PFSK-1 (cell line): Measurements from ENCODE around the gene CDC42BPB.

Source experiments
- TAF1 ChIP-seq: IDR thresholded peaks from 2 replicates; pipeline ENCODE4 v1.6.1; 2012; ENCODE audit warnings: low read length, control low read depth, borderline replicate concordance; ENCODE audit not compliant: insufficient read depth
- TF ChIP-seq, protein P1 (sequence below), 2 experiments: IDR thresholded peaks; 2 replicates each; pipeline versions ENCODE4 v1.6.1 to v1.8.0; 2011 to 2012; ENCODE audit warnings: low read depth in 2 of 2, low read length in 2 of 2, control low read depth in 1 of 2, inconsistent platforms in 1 of 2, mild to moderate bottlenecking in 1 of 2, moderate library complexity in 1 of 2; ENCODE audit not compliant: insufficient read depth in 1 of 2

- no peak for TF ChIP-seq TAF1
- TF ChIP-seq, protein P1, sequence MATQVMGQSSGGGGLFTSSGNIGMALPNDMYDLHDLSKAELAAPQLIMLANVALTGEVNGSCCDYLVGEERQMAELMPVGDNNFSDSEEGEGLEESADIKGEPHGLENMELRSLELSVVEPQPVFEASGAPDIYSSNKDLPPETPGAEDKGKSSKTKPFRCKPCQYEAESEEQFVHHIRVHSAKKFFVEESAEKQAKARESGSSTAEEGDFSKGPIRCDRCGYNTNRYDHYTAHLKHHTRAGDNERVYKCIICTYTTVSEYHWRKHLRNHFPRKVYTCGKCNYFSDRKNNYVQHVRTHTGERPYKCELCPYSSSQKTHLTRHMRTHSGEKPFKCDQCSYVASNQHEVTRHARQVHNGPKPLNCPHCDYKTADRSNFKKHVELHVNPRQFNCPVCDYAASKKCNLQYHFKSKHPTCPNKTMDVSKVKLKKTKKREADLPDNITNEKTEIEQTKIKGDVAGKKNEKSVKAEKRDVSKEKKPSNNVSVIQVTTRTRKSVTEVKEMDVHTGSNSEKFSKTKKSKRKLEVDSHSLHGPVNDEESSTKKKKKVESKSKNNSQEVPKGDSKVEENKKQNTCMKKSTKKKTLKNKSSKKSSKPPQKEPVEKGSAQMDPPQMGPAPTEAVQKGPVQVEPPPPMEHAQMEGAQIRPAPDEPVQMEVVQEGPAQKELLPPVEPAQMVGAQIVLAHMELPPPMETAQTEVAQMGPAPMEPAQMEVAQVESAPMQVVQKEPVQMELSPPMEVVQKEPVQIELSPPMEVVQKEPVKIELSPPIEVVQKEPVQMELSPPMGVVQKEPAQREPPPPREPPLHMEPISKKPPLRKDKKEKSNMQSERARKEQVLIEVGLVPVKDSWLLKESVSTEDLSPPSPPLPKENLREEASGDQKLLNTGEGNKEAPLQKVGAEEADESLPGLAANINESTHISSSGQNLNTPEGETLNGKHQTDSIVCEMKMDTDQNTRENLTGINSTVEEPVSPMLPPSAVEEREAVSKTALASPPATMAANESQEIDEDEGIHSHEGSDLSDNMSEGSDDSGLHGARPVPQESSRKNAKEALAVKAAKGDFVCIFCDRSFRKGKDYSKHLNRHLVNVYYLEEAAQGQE (IDR thresholded peaks at IDR 0.05; ENCODE audit: insufficient read depth in 1 of 2, low read depth in 2 of 2, low read length in 2 of 2), result no peak
Observed at GRCh38 chr14:103064436-103064835, 7.1 kb upstream of the CDC42BPB start.
